ACHN (cell line): Measurements from ENCODE around the gene NAV1.
"Not testable (repeated sequence)": the region's sequence is repeated elsewhere in the genome, so short reads cannot be mapped to it uniquely, and the experiment has no call there.

Experiments used
- DNase-seq: peaks from one replicate; pipeline ENCODE4 v3.0.0-alpha.2; 2015
- in situ Hi-C: cut with HindIII; loops from 2 replicates; pipeline ENCODE4 v1.10.0; 2017; ENCODE audit warnings: low sequenced_read_pairs, low pct_ligation_motif_present, low pct_unique_long_range_greater_than_20kb

Gene NAV1, protein sequence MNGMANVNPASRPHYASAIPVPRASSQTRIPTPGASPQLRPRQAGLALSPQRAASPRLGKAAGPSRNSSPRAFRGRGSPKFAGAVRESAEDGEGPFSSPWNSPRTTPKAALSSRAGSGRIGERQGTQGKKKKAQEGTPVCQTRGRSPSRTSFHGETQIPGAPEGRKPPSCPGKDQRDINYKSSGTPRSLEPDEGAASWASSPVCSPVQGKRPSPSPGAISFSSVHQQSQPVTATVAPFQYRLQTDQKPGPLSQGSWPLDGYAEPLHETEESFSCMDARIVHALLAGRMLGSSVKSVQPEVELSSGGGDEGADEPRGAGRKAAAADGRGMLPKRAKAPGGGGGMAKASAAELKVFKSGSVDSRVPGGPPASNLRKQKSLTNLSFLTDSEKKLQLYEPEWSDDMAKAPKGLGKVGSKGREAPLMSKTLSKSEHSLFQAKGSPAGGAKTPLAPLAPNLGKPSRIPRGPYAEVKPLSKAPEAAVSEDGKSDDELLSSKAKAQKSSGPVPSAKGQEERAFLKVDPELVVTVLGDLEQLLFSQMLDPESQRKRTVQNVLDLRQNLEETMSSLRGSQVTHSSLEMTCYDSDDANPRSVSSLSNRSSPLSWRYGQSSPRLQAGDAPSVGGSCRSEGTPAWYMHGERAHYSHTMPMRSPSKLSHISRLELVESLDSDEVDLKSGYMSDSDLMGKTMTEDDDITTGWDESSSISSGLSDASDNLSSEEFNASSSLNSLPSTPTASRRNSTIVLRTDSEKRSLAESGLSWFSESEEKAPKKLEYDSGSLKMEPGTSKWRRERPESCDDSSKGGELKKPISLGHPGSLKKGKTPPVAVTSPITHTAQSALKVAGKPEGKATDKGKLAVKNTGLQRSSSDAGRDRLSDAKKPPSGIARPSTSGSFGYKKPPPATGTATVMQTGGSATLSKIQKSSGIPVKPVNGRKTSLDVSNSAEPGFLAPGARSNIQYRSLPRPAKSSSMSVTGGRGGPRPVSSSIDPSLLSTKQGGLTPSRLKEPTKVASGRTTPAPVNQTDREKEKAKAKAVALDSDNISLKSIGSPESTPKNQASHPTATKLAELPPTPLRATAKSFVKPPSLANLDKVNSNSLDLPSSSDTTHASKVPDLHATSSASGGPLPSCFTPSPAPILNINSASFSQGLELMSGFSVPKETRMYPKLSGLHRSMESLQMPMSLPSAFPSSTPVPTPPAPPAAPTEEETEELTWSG (N-terminal part only)

GRCh38 chr1:201538612-201539551 is at the start of gene NAV1:
Gene NAV1, plus strand, starts transcription at chr1:201539127. Its CDS starts 83,758 bp downstream, at chr1:201622885.
- DNase-seq = peak; percentile 96
- in situ Hi-C loops = loop anchor here (25.0 kb wide), 1 partner anchor 248 kb away; no protein-coding TSS in a partner anchor

DNA sequence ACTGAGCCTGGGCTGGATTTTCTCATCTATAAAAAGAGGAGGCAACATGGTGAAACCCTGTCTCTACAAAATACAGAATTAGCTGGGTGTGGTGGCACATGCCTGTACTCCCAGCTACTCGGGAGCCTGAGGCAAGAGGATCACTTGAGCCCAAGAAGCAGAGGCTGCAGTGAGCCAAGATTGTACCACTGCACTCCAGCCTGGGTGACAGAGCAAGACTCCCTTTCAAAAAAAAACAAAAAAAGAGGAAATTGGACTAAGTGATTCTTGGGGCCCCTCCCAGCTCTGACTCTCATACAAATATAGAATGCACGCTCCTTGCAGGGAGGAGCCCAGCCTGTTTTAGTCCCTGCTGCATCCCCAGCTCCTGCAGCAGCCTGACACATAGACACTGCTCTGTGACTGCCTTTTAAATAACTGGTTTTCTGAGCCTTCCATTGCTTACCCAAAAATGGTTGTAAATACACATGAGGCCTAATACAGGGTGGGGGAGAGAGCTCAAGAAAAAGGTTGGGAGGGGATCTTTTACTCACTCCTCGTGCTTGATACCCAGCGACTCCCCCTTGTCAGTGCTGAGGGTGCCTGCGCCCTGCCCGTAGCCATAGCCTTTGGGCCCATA is 49.2 kb upstream of the NAV1 start:
- no peak for DNase-seq
- in situ Hi-C loops = no loop called here

DNA sequence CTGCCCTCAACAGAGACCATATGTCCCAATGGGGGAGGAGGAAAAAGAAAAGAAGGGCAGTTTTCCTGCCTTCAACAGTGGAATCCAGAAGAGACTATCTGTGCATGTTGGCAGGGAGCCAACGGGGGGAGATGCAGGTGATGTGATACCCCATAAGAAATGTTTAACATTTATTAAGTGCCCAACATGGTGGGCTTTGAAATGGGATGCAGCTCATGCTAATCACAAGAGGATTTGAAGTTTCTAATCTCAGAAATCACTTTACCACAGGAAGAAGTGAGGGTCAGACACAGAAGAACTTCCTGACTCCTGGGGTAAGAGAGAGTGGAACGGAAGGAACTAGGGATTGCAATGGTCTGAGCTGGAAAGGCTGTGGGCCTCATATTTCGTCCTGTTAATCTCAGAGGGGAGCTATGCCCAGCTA is 48.2 kb upstream of the NAV1 start:
- in situ Hi-C loops = no loop called here
- DNase-seq = no peak

GRCh38 chr1:201491896-201492511 is 46.9 kb upstream of the NAV1 start:
- in situ Hi-C loops = no loop called here

DNA sequence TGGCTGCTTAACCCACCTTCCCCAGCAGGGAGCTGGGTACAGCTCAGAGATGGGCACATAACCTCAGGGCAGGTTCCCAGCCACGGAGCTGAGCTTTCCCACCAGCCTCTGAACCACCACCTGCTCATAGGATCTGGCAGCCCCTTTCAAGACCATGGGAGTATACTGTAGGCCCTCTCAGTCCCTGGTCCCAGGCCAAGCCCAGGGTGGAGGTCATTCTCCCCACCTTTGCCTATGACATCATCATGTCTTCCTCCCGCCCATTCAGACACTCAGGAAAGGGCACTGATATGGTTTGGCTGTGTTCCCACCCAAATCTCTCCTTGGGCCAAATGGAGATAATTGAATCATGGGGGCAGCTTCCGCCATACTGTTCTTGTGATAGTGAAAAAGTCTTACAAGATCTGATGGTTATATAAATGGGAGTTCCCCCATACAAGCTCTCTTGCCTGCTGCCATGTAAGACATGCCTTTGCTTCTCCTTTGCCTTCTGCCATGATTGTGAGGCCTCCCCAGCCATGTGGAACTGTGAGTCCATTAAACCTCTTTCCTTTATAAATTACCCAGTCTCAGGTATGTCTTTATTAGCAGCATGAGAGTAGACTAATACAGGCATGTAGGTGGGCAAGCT is 45.8 kb upstream of the NAV1 start:
- DNase-seq, in situ Hi-C loops: not testable (repeated sequence)

More at GRCh38 chr1:201491896-201492511, 46.9 kb upstream of the NAV1 start:
- DNase-seq = no peak

DNA sequence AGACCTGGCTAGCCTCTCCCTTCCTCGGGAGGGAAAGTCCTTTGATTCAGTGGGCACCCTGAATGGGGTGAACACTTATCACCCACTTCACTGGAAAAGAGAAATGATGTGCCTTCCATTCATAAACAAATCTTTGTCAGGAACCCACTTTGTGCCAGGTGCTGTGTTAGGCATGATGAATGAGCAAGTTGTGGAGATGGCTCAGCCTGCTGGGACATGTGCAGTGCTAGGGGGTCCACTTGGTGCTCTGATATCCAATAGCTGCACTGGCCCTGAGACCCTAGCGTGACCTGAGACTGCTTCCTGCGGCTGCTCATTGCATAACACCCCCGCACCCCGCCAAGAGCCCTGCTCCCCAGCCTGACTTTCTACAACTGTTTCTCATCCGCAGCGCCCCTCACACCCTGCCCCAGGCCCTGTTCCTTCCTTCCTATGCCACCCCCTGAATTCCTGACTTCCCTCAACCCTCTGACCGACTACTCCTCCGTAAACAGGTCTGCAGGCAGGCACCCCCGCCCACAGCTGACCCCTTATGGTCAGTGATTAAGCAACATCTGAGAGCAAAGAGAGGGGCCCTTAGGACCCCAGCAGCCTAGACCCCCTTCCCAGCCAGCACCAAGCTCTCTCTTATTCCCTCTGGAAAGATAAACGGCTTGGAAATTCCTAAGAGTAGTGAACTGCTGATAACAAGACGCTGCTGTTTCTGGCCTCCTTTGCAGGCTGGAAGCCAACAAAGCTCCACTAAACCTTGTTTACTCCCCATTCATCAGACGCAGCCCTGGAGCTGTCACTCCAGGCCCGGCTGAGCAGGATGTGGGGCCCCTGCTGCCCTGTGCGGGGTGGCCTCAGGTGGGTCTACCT is 44.9 kb upstream of the NAV1 start:
- in situ Hi-C loops = no loop called here

GRCh38 chr1:201495551-201496295 is 43.2 kb upstream of the NAV1 start:
- in situ Hi-C loops = no loop called here
- DNase-seq = no peak

More for the DNA sequence above, 44.9 kb upstream of the NAV1 start:
- DNase-seq = no peak

GRCh38 chr1:201496296-201496690 is 42.6 kb upstream of the NAV1 start:
- in situ Hi-C loops = no loop called here
- no peak for DNase-seq

GRCh38 chr1:201497935-201498509 is 40.9 kb upstream of the NAV1 start:
- in situ Hi-C loops = no loop called here
- no peak for DNase-seq

GRCh38 chr1:201498621-201499020 is 40.3 kb upstream of the NAV1 start:
- in situ Hi-C loops = no loop called here
- DNase-seq = no peak

GRCh38 chr1:201499191-201499590 is 39.7 kb upstream of the NAV1 start:
- no peak for DNase-seq

DNA sequence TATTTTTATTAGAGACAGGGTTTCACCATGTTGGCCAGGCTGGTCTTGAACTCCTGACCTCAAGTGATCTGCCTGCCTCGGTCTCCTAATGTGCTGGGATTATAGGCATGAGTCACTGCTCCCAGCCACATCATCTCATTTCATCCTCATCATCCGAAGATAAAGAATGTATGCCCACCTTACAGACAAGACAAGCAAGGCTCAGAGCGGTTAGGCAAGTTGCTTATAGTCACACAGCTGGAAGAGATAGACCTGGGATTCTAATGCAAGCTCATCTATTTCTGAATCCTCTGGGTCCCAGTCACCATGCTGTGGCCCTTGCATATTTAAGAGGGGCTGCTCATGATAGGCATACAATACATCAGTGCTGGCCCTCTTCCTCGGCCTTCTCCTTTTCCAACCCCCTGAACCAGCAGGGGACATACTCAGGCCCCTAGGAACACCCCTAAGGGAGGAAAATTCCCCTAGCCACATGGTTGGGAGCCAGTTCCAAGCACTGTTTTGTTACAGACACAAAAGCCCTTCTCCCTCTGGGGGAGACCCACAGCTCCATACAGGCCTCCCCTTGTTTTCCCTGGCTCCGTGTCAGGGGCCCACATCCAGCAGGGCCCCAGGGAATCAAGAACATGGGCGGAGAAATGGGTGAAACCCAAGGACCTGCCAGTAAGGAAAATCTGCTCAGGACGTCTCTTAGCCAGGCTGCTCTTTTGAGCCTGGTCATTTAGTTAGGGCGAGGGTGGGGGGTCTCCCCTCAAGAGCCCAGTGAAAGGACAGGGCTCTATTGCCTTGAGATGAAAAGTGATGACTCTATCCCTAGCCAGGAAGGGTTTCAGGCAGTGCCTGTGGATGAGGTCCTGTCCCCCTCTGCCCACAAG is 38.9 kb upstream of the NAV1 start:
- in situ Hi-C loops = no loop called here
- no peak for DNase-seq

More at GRCh38 chr1:201499191-201499590, 39.7 kb upstream of the NAV1 start:
- in situ Hi-C loops = no loop called here

- in situ Hi-C loops = no loop called here
- DNase-seq = no peak
These were observed 38.2 kb upstream of the NAV1 start for GRCh38 chr1:201500670-201501120.

- in situ Hi-C loops = no loop called here
- DNase-seq = no peak
These were observed 37.8 kb upstream of the NAV1 start for GRCh38 chr1:201501144-201501543.
